ENCODE results near the gene WRNIP1. TPM values are rescaled to one million over a fixed set of nuclear protein-coding genes. Genes with fewer than 3 reads are reported as not detected.

The WRNIP1 gene
- total and polyA plus RNA-seq, 9 of the 15 experiments (the other 6 are each of a cell fraction or from before 2014, with no cell fraction given): 13.2 to 63.6 (median 48.6) TPM

GRCh38 chr6:2784930-2785329 lies 19.7 kb downstream of the WRNIP1 start:
- H4K20me1 ChIP-seq (replicated peaks; ENCODE audit: control insufficient read depth, insufficient read depth, low read length): no peaks in the 10 kb centered on the region
- 92% methylated on average over 7 of the region's 7 CpGs for WGBS (ENCODE audit: insufficient coverage, low coverage, missing lambda C conversion rate)
- intact Hi-C loops (cut with micrococcal nuclease) (no loop called here), in situ Hi-C loops (cut with MboI) (loop anchor here (5.0 to 10.0 kb wide), 3 partner anchors 57 to 270 kb away; partner anchors contain the start of gene SERPINB1)
- H3K36me3 ChIP-seq (ENCODE audit: control insufficient read depth, insufficient read depth, low read length): peaks cover 67% of the 10 kb centered on the region
- H3K9ac ChIP-seq (ENCODE audit: insufficient read depth in 1 of 2, low read depth in 2 of 2, low read length in 2 of 2): peak overlapping the region in 1 of 2 experiments; percentile 66; a peak in 1 of 4 replicates
- H3K27ac ChIP-seq (ENCODE audit: extremely low read depth, low read depth, low read length): no peak overlapping the region
- peaks cover 45% of the 10 kb centered on the region for H3K79me2 ChIP-seq (ENCODE audit: control insufficient read depth, insufficient read depth, low read length)
- BruUV-seq (replicated peaks): no TSS peak
- H3K4me3 ChIP-seq: no peak overlapping the region
- peaks cover 19 to 20% of the 10 kb centered on the region in 2 experiments for H3K4me1 ChIP-seq (replicated peaks in 1 of 2; ENCODE audit: control insufficient read depth in 2 of 2, insufficient read depth in 2 of 2, low read length in 2 of 2)
- ATAC-seq: no peak
- 0 out of 2 replicates have a peak, but pooled peaks have one; percentile 4 for TF ChIP-seq SMC3 (conservative IDR thresholded peaks at IDR 0.05; ENCODE audit: insufficient read depth, low read depth, low read length)
- TF ChIP-seq, protein P1, sequence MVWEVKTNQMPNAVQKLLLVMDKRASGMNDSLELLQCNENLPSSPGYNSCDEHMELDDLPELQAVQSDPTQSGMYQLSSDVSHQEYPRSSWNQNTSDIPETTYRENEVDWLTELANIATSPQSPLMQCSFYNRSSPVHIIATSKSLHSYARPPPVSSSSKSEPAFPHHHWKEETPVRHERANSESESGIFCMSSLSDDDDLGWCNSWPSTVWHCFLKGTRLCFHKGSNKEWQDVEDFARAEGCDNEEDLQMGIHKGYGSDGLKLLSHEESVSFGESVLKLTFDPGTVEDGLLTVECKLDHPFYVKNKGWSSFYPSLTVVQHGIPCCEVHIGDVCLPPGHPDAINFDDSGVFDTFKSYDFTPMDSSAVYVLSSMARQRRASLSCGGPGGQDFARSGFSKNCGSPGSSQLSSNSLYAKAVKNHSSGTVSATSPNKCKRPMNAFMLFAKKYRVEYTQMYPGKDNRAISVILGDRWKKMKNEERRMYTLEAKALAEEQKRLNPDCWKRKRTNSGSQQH (CRISPR knock-in tag; IDR thresholded peaks at IDR 0.05): no peak
- no peak overlapping the region for H2AFZ ChIP-seq (ENCODE audit: low read depth, low read length)
- no peak overlapping the region for H3K4me2 ChIP-seq (ENCODE audit: insufficient read depth, low read length)
- ChIA-PET CTCF (ENCODE audit: low intra/inter-chr PET ratio) (no interaction called here), POLR2A (interaction anchor here (0.7 to 9.0 kb wide), 3 partner anchors 15 to 217 kb away, joined by 3 to 151 read pairs (median 8); partner anchors contain the start of gene WRNIP1)
- H3K9me3 ChIP-seq (replicated peaks; ENCODE audit: control insufficient read depth, insufficient read depth, low read depth, low read length): no peaks in the 10 kb centered on the region
- DNase-seq (ENCODE audit: extremely low read depth in 1 of 4, low spot score in 3 of 4): no peak
- FAIRE-seq: no peak
- no peaks in the 10 kb centered on the region for H3K27me3 ChIP-seq (ENCODE audit: control insufficient read depth in 2 of 2, insufficient read depth in 2 of 2, low read length in 2 of 2)
- H3K9me1 ChIP-seq (ENCODE audit: control insufficient read depth, insufficient read depth, low read length): no peaks in the 10 kb centered on the region

GRCh38 chr6:2786269-2786668 lies 21.1 kb downstream of the WRNIP1 start:
- WGBS (ENCODE audit: insufficient coverage, low coverage, missing lambda C conversion rate): 53% methylated on average over 4 of the region's 4 CpGs
- ATAC-seq (no peak), DNase-seq (ENCODE audit: extremely low read depth in 1 of 4, low spot score in 3 of 4) (no peak), FAIRE-seq (no peak)
- intact Hi-C loops (cut with micrococcal nuclease): no loop called here
- ChIA-PET CTCF (ENCODE audit: low intra/inter-chr PET ratio) (interaction anchor here (1.2 kb wide), 1 partner anchor 146 kb away, joined by 3 read pairs; no protein-coding TSS in a partner anchor), POLR2A (interaction anchor here (0.6 to 9.0 kb wide), 2 partner anchors 16 to 62 kb away, joined by 3 to 151 read pairs; partner anchors contain the start of gene WRNIP1)
- H2AFZ ChIP-seq (ENCODE audit: low read depth, low read length): no peak overlapping the region
- peaks cover 54% of the 10 kb centered on the region for H3K36me3 ChIP-seq (ENCODE audit: control insufficient read depth, insufficient read depth, low read length)
- no TSS peak for BruUV-seq (replicated peaks)
- H3K4me3 ChIP-seq: no peak overlapping the region
- in situ Hi-C loops (cut with MboI): loop anchor here (5.0 to 10.0 kb wide), 3 partner anchors 56 to 269 kb away; partner anchors contain the start of gene SERPINB1
- no peaks in the 10 kb centered on the region for H3K9me1 ChIP-seq (ENCODE audit: control insufficient read depth, insufficient read depth, low read length)
- H3K4me2 ChIP-seq (ENCODE audit: insufficient read depth, low read length): no peak overlapping the region
- no peaks in the 10 kb centered on the region for H3K9me3 ChIP-seq (replicated peaks; ENCODE audit: control insufficient read depth, insufficient read depth, low read depth, low read length)
- H3K79me2 ChIP-seq (ENCODE audit: control insufficient read depth, insufficient read depth, low read length): peaks cover 45% of the 10 kb centered on the region
- H4K20me1 ChIP-seq (replicated peaks; ENCODE audit: control insufficient read depth, insufficient read depth, low read length): no peaks in the 10 kb centered on the region
- H3K27ac ChIP-seq (ENCODE audit: extremely low read depth, low read depth, low read length): no peak overlapping the region
- peaks cover 19 to 22% of the 10 kb centered on the region in 2 experiments for H3K4me1 ChIP-seq (replicated peaks in 1 of 2; ENCODE audit: control insufficient read depth in 2 of 2, insufficient read depth in 2 of 2, low read length in 2 of 2)
- H3K27me3 ChIP-seq (ENCODE audit: control insufficient read depth in 2 of 2, insufficient read depth in 2 of 2, low read length in 2 of 2): no peaks in the 10 kb centered on the region
- H3K9ac ChIP-seq (ENCODE audit: insufficient read depth in 1 of 2, low read depth in 2 of 2, low read length in 2 of 2): no peak overlapping the region
- no peak for TF ChIP-seq TOE1 (IDR thresholded peaks at IDR 0.05; ENCODE audit: borderline replicate concordance)
- TF ChIP-seq TOE1 (CRISPR knock-in tag; IDR thresholded peaks at IDR 0.05; ENCODE audit: borderline replicate concordance, low read depth): no peak
- TF ChIP-seq GABPA (tag; conservative IDR thresholded peaks at IDR 0.05; ENCODE audit: low read depth): no peak
- no peak for TF ChIP-seq PHB2 (IDR thresholded peaks at IDR 0.05; ENCODE audit: low read depth)
- TF ChIP-seq ZNF175 (CRISPR knock-in tag; IDR thresholded peaks at IDR 0.05; ENCODE audit: low read depth): no peak
- TF ChIP-seq ELF1 (tag; IDR thresholded peaks at IDR 0.05): no peak
- TF ChIP-seq PHB (CRISPR knock-in tag; IDR thresholded peaks at IDR 0.05): no peak
